ENCODE measurements around the gene BRCA2.

DNA sequence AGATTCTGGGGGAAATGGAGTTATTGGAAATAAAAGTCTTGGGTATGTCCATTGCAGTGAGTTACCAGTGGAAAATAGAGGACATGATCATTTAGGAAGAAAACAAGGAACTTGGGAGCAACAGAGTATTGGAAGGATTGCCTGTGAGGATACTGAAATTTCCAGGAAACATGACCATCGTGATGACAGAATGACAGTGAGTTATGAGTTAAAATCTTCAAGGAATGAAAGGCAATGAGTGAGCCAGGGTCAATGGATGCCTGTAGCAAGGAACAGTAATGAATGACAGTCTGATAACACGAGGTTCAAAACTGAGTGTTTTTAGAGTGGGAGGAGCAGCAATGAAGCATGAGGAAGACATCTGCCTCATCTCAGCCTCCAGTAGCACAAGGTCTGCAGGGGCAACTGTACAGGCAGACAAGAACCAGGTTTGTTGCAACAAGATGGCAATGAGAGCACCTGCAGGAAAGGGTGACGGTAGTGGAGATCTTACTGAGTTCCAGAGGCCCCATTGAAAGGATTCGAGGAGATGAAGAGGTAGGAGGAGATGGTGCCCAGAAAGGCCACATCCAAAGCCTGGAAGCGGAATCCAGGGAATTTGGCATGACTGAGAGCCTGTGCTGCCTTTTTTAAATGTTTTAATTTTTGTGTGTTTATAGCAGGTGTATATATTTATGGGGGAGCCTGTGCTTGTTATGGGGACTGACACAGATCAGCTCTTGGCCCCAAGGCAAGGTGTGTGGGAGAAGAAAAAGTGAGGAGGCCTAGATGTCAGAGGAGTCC, 68.7 kb downstream of the BRCA2 start:
- no peak for TF ChIP-seq GATA2 (IDR thresholded peaks at IDR 0.05; ENCODE audit: low read depth, low read length)
- no peak for TF ChIP-seq GATA3 (IDR thresholded peaks at IDR 0.05; ENCODE audit: low read depth, low read length)

Measured in SH-SY5Y (cell line).